Measurements from ENCODE around the gene PDYN. TPM values are rescaled to one million over a fixed set of nuclear protein-coding genes. Genes with fewer than 3 reads are reported as not detected.

PDYN gene
- total and polyA plus RNA-seq, 8 donors: not detected

DNA sequence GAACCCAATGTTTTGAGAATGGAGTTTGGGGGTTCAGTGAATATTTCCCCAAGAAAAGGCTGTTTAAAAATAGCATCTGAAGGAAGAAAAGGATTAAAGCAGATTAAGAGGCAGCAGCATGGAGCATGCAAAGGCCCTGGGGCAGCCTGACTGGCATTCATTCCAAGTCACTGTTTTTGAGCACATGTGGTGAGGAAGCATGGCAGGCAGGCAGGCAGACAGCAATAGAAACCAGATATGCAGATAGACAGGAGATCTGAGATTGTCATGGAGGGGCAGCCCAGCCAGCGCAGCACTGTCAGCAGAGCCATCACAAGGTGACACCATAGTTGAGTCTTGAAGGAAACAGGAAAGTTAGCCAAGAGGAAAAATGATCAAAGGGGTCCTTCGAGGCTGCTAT, 60.9 kb downstream of the PDYN start:
- WGBS, 2 donors: 49 to 71% methylated on average over 2 of the region's 2 CpGs
- FAIRE-seq: no peak
- Histone ChIP-seq H3K4me3 (no peak overlapping the region), H3K36me3 (no peaks in the 10 kb centered on the region), H3K9me3 (no peaks in the 10 kb centered on the region), H3K4me1 (peaks cover 0 to 3% (median 0%) of the 10 kb centered on the region in 3 donors), H3K27me3 (no peaks in the 10 kb centered on the region), H3K27ac (peak overlapping the region in 1 of 4 donors; percentile 14)
- ATAC-seq: no peak
- no peak for DNase-seq
- TF ChIP-seq, protein P1, sequence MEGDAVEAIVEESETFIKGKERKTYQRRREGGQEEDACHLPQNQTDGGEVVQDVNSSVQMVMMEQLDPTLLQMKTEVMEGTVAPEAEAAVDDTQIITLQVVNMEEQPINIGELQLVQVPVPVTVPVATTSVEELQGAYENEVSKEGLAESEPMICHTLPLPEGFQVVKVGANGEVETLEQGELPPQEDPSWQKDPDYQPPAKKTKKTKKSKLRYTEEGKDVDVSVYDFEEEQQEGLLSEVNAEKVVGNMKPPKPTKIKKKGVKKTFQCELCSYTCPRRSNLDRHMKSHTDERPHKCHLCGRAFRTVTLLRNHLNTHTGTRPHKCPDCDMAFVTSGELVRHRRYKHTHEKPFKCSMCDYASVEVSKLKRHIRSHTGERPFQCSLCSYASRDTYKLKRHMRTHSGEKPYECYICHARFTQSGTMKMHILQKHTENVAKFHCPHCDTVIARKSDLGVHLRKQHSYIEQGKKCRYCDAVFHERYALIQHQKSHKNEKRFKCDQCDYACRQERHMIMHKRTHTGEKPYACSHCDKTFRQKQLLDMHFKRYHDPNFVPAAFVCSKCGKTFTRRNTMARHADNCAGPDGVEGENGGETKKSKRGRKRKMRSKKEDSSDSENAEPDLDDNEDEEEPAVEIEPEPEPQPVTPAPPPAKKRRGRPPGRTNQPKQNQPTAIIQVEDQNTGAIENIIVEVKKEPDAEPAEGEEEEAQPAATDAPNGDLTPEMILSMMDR (IDR thresholded peaks at IDR 0.05): no peak
- intact Hi-C loops (cut with DNase I): no loop called here

DNA sequence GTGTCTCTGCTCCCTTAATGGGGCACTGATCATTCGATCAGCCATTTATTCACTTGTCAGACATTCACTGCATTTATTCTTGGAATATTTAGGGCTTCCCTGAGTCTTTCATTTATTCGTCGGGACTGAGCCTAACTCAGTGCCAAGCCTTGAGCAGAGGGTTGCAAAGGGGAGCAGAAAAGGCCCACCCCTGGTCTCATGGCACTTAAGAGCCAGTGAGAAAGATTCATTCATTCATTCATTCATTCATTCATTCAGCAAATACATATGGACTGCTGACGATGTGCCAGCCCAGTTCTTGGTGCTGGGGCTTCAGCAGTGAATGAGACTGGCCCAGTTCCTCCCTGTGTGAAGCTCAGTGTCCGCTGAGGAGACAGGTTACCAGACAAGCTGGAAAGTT, 62.0 kb downstream of the PDYN start:
- no peak overlapping the region for H3K4me3 ChIP-seq
- no peaks in the 10 kb centered on the region for H3K36me3 ChIP-seq
- H3K27me3 ChIP-seq: no peaks in the 10 kb centered on the region
- 61 to 63% methylated on average over 5 of the region's 5 CpGs for WGBS, 2 donors
- H3K9me3 ChIP-seq: no peaks in the 10 kb centered on the region
- TF ChIP-seq, protein P1 (IDR thresholded peaks at IDR 0.05): no peak
- FAIRE-seq: no peak
- peaks cover 0 to 3% (median 0%) of the 10 kb centered on the region in 3 donors for H3K4me1 ChIP-seq
- no peak for DNase-seq
- H3K27ac ChIP-seq: no peak overlapping the region
- no peak for ATAC-seq
- intact Hi-C loops (cut with DNase I): no loop called here

DNA sequence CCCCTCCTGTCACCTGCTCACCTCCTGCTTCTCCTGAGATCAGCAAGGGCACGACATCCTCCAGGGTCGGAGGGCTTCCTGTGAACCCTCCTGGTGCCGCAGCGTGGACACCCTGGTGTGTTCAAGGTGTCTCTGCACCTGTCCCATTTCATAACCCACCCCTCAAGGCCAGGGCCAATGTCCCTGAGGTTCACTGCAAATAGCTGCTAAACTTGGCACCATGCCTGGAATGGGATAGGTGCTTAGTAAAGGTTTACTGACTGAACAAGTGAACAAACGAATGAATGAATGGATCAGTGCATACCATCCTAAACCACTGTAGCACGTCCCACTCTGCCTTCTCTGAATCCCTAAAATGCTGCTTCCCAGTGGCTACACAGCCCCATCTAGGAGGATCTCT, 63.7 kb downstream of the PDYN start:
- DNase-seq: peak in 1 of 6 donors; percentile 23
- Histone ChIP-seq H3K36me3 (no peaks in the 10 kb centered on the region), H3K27ac (no peak overlapping the region)

DNA sequence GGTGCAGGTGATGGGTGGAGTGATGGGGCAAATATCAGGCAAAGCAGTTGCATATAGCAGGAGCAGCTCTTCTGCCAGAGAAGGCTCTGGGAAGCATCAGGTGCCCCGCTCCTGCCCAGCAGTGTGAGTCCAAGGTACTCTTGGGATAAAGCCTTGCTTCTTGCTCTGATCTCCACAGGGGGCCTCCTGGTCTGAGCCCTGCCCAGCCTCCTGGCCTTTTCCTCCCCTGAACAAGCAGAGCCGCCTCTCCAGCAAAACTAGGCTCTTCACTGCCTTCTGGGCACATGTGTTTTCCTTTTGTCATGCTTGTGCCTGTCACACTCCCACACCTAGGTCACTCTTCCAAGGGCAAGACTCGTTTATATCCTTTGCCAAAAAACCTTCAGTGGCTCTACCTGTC, 64.4 kb downstream of the PDYN start:
- no peak for FAIRE-seq
- no peaks in the 10 kb centered on the region for H3K4me1 ChIP-seq
- intact Hi-C loops (cut with DNase I): no loop called here

More for the DNA sequence above, 63.7 kb downstream of the PDYN start:
- no peak for FAIRE-seq
- no peak overlapping the region for H3K4me3 ChIP-seq
- intact Hi-C loops (cut with DNase I): no loop called here
- H3K27me3 ChIP-seq: no peaks in the 10 kb centered on the region
- TF ChIP-seq, protein P1 (IDR thresholded peaks at IDR 0.05): no peak
- H3K4me1 ChIP-seq: no peaks in the 10 kb centered on the region
- no peaks in the 10 kb centered on the region for H3K9me3 ChIP-seq
- 30% methylated on average over 6 of the region's 6 CpGs for WGBS, 2 donors
- no peak for ATAC-seq

DNA sequence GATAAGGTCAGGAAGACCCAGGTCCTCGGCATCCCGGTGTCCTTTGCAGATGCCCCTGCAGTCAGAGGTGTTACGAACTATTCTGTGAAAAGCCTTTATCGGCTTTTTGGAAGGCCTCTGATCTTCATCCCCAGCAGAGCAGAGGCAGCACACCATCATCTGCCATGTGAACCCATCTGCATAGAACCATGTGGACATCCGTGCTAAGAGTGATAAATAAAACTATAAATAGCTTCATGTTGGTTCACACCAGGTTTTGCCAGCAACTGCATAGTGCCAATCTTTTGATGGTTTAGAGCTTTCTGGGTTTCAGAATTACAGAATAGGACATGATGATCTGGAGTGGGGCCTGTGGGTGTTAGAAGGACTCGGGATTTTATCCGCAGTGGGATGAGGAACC, 65.1 kb downstream of the PDYN start:
- WGBS, 2 donors: 63 to 75% methylated on average over 7 of the region's 7 CpGs
- Histone ChIP-seq H3K27ac (no peak overlapping the region), H3K4me1 (no peaks in the 10 kb centered on the region), H3K36me3 (no peaks in the 10 kb centered on the region), H3K4me3 (no peak overlapping the region), H3K9me3 (no peaks in the 10 kb centered on the region), H3K27me3 (no peaks in the 10 kb centered on the region)
- TF ChIP-seq, protein P1 (IDR thresholded peaks at IDR 0.05): no peak
- intact Hi-C loops (cut with DNase I): no loop called here
- FAIRE-seq (no peak), DNase-seq (no peak), ATAC-seq (no peak)

More for the DNA sequence above, 64.4 kb downstream of the PDYN start:
- WGBS, 2 donors: 15 to 54% methylated on average over 3 of the region's 3 CpGs
- H3K27ac ChIP-seq: no peak overlapping the region
- DNase-seq (no peak), ATAC-seq (no peak)
- TF ChIP-seq, protein P1 (IDR thresholded peaks at IDR 0.05): no peak
- no peak overlapping the region for H3K4me3 ChIP-seq
- H3K27me3 ChIP-seq: no peaks in the 10 kb centered on the region
- H3K36me3 ChIP-seq: no peaks in the 10 kb centered on the region
- no peaks in the 10 kb centered on the region for H3K9me3 ChIP-seq

Other genes with a start within 250 kb of the PDYN start
- gene SIRPA, start 98.7 kb downstream of the PDYN start, total RNA-seq: 10 to 100 TPM in 2 of 6 donors, 1 to 10 TPM in 4; 7.2 to 25.8 (median 8.5) TPM
- gene SIRPA, start 98.7 kb downstream of the PDYN start, polyA plus RNA-seq: 10 to 100 TPM in 1 of 2 donors, 1 to 10 TPM in 1; 8.6 to 13.1 TPM
- gene STK35, start 107.8 kb upstream of the PDYN start, total RNA-seq: 10 to 100 TPM in 1 of 6 donors, 1 to 10 TPM in 5; 5.0 to 10.7 (median 6.1) TPM
- gene STK35, start 107.8 kb upstream of the PDYN start, polyA plus RNA-seq: 1 to 10 TPM; 3.5 to 4.6 TPM